Heart right ventricle (tissue), 16 donors: Measurements from ENCODE around the gene IKZF2. TPM values are rescaled to one million over a fixed set of nuclear protein-coding genes. Genes with fewer than 3 reads are reported as not detected.

Experiments used
- ATAC-seq, 8 donors: fragments of 200-7000 bp; cut with Tn5 transposase; one replicate each; pipeline ENCODE4 v1.9.1; 2020; ENCODE audit warnings: mild to moderate bottlenecking in 8 of 8, moderate library complexity in 8 of 8, moderate number of reproducible peaks in 1 of 8
- DNase-seq, 2 donors: peaks; one replicate each; pipeline ENCODE4 v3.0.0-alpha.2; 2020
- H3K27ac ChIP-seq, 10 donors: fragments of 200-600 bp; sonication (generic) in 2 of 10; one replicate each; pipeline versions ENCODE4 v1.5.0 to v1.8.0; 2020 to 2022; ENCODE audit warnings: mild to moderate bottlenecking in 3 of 10
- H3K27me3 ChIP-seq, 7 donors: fragments of 200-600 bp; one replicate each; pipeline ENCODE4 v1.8.0; 2021 to 2022; ENCODE audit warnings: mild to moderate bottlenecking in 2 of 7
- H3K36me3 ChIP-seq, 9 donors: fragments of 200-600 bp; sonication (generic) in 1 of 9; one replicate each; pipeline versions ENCODE4 v1.5.0 to v1.8.0; 2020 to 2022; ENCODE audit warnings: mild to moderate bottlenecking in 2 of 9
- H3K4me1 ChIP-seq, 9 donors: fragments of 200-600 bp; sonication (generic) in 1 of 9; one replicate each; pipeline versions ENCODE4 v1.5.0 to v1.8.0; 2020 to 2022; ENCODE audit warnings: mild to moderate bottlenecking in 4 of 9
- H3K4me3 ChIP-seq, 10 donors: fragments of 200-600 bp; sonication (generic) in 2 of 10; one replicate each; pipeline versions ENCODE4 v1.5.0 to v1.8.0; 2020 to 2022; ENCODE audit warnings: mild to moderate bottlenecking in 7 of 10, moderate library complexity in 2 of 10
- H3K9me3 ChIP-seq, 11 donors: fragments of 200-600 bp in 10 of 11; sonication (generic) in 2 of 11; one replicate each; pipeline versions ENCODE4 v1.5.0 to v1.8.0; 2013 to 2022; ENCODE audit warnings: mild to moderate bottlenecking in 2 of 11, control low read depth in 1 of 11, moderate library complexity in 1 of 11
- CTCF ChIP-seq, 9 donors: fragments of 200-600 bp; sonication (generic) in 2 of 9; IDR thresholded peaks; one replicate each; pipeline versions ENCODE4 v1.5.0 to v1.8.0; 2021 to 2022; ENCODE audit warnings: antibody characterized with exemption in 9 of 9, mild to moderate bottlenecking in 5 of 9, moderate library complexity in 1 of 9
- WGBS, 2 donors: extraction: QIAGEN DNeasy Blood & Tissue Kit; methylation state at CpG; one replicate each; pipeline ENCODE4 v1.1.7; 2013; ENCODE audit warnings: inconsistent platforms in 1 of 2; 5-methylcytosine and 5-hydroxymethylcytosine counted together
- intact Hi-C, 10 donors: fragments of 100-400 bp; cut with DNase I; formaldehyde crosslinking; loops; one replicate each; pipeline versions ENCODE4 v1.11.1 to v1.14.2; 2022
- polyA plus RNA-seq, 2 donors: library from polyadenylated mRNA; stranded (reverse); fragments of 200-250 nt; gene quantifications; one replicate each; pipeline ENCODE4 v1.2.3, GENCODE V29; 2013
- total RNA-seq, 10 donors: library from RNA; stranded (reverse); fragmentation: NEBNext Ultra II Directional in 3 of 10; extraction: Animal tissue kit (Norgen Biotek cat#: 25700) in 3 of 10; gene quantifications; one replicate each; pipeline versions ENCODE4 v1.2.1 to v1.2.4, GENCODE V29; 2021 to 2023
- donor health status: Arrhythmogenic right ventricular cardiomyopathy.
- donor health status: ischemic (EF 13 %, LVEDD 7.1; RV severe dilation, severe dysfunction).
- donor health status: healthy with polysubstance abuse.
- donor health status: DM: no; HTN: yes; CAD: no.
- donor health status: DM: no; HTN: no; CAD: no.
- donor health status: ischemic (EF 25% LVEDD 6.9; RV normal size, moderate dysfunction).
- donor health status: ischemic (EF 25% LVEDD 5.7; RV mildly dilated, moderate dysfunction).
- donor health status: healthy.
- donor health status: DM: yes; HTN: yes; CAD: no.
- donor health status: Ischemic cardiomyopathy.
- donor health status: ischemic (EF 35%, LVEDD 5.7; RV mildly dilated, moderate dysfunction).
- donor health status: nonischemic (EF 11% LVEDD 7.7; RV severe dilation, severe dysfunction).
- donor health status: DM: yes; HTN: yes; CAD: no.
- donor health status: PGD.
- donor health status: ischemic (EF 29% LVEDD 5.4; RV normal size, mild dysfunction).
- donor health status: nonischemic (EF 23%, LVEDD 6.1; RV moderate dilation, normal function).

Gene IKZF2
- total and polyA plus RNA-seq, 12 donors, result 0.36 to 8.1 (median 5.9) TPM

GRCh38 chr2:213167271-213167930 lies 16.0 kb upstream of the IKZF2 start:
- no peak for ATAC-seq
- no peak for TF ChIP-seq CTCF (IDR thresholded peaks at IDR 0.05)
- intact Hi-C loops, result no loop called here
- Histone ChIP-seq H3K4me3 (no peak overlapping the region), H3K36me3 (no peaks in the 10 kb centered on the region), H3K27ac (no peak overlapping the region), H3K27me3 (no peaks in the 10 kb centered on the region), H3K9me3 (no peaks in the 10 kb centered on the region), H3K4me1 (no peaks in the 10 kb centered on the region)
- DNase-seq, result no peak
- 83 to 87% methylated on average over 2 of the region's 2 CpGs for WGBS, 2 donors

- H3K27me3 ChIP-seq, result no peaks in the 10 kb centered on the region
- intact Hi-C loops, result no loop called here
- no peaks in the 10 kb centered on the region for H3K36me3 ChIP-seq
- no peak for TF ChIP-seq CTCF (IDR thresholded peaks at IDR 0.05)
- H3K27ac ChIP-seq, result no peak overlapping the region
- H3K4me3 ChIP-seq, result no peak overlapping the region
- H3K9me3 ChIP-seq, result no peaks in the 10 kb centered on the region
- ATAC-seq, result no peak
- H3K4me1 ChIP-seq, result no peaks in the 10 kb centered on the region
- DNase-seq, result no peak
These were observed 14.7 kb upstream of the IKZF2 start for GRCh38 chr2:213166109-213166508.

- DNase-seq (no peak), ATAC-seq (no peak)
- H3K27me3 ChIP-seq, result no peaks in the 10 kb centered on the region
- H3K27ac ChIP-seq, result no peak overlapping the region
- no peaks in the 10 kb centered on the region for H3K36me3 ChIP-seq
- no peak overlapping the region for H3K4me3 ChIP-seq
- H3K9me3 ChIP-seq, result no peaks in the 10 kb centered on the region
- no peak for TF ChIP-seq CTCF (IDR thresholded peaks at IDR 0.05)
- no peaks in the 10 kb centered on the region for H3K4me1 ChIP-seq
- intact Hi-C loops, result no loop called here
These were observed 12.9 kb upstream of the IKZF2 start for GRCh38 chr2:213164263-213164662.

GRCh38 chr2:213162516-213163118 lies 11.2 kb upstream of the IKZF2 start:
- Histone ChIP-seq H3K27me3 (no peaks in the 10 kb centered on the region), H3K4me1 (no peaks in the 10 kb centered on the region), H3K9me3 (no peaks in the 10 kb centered on the region), H3K27ac (no peak overlapping the region), H3K36me3 (no peaks in the 10 kb centered on the region), H3K4me3 (no peak overlapping the region)
- 82 to 86% methylated on average over 3 of the region's 3 CpGs for WGBS, 2 donors
- no peak for DNase-seq
- ATAC-seq, result no peak
- intact Hi-C loops, result no loop called here
- TF ChIP-seq CTCF (IDR thresholded peaks at IDR 0.05), result no peak
